GM18498 (cell line): Measurements from ENCODE around the gene ANAPC13.
A peak's percentile ranks its signal among the peaks of the same experiment; 100 is the strongest.

Experiments used
- ATAC-seq: cut with Tn5 transposase; IDR thresholded peaks from one replicate; pipeline ENCODE4 v1.9.1; 2021; ENCODE audit warnings: mild to moderate bottlenecking, moderate library complexity; ENCODE audit not compliant: unreplicated experiment

Gene ANAPC13

GRCh38 chr3:134485718-134486576 is at the start of gene ANAPC13, which contains the start of gene CEP63:
TSS of gene ANAPC13 (minus strand) at chr3:134485985. CDS start at chr3:134482904, 3,081 bp downstream.
TSS of gene CEP63 (plus strand) at chr3:134486057. CDS start at chr3:134495321, 9,264 bp downstream.
- ATAC-seq = peak; percentile 86

- no peak for ATAC-seq
These were observed 49.6 kb upstream of the ANAPC13 start for GRCh38 chr3:134535186-134535970.

GRCh38 chr3:134533493-134533892 is 47.7 kb upstream of the ANAPC13 start:
- no peak for ATAC-seq

GRCh38 chr3:134527538-134528186 is 41.9 kb upstream of the ANAPC13 start:
- ATAC-seq = no peak

GRCh38 chr3:134527037-134527436 is 41.3 kb upstream of the ANAPC13 start:
- no peak for ATAC-seq

- ATAC-seq = no peak
These were observed 40.5 kb upstream of the ANAPC13 start for GRCh38 chr3:134526319-134526718.

GRCh38 chr3:134525293-134525692 is 39.5 kb upstream of the ANAPC13 start:
- ATAC-seq = no peak

GRCh38 chr3:134522541-134522940 is 36.8 kb upstream of the ANAPC13 start:
- ATAC-seq = no peak

GRCh38 chr3:134517791-134518190 is 32.0 kb upstream of the ANAPC13 start:
- ATAC-seq = no peak

GRCh38 chr3:134516905-134517304 is 31.1 kb upstream of the ANAPC13 start:
- ATAC-seq = no peak

- ATAC-seq = no peak
These were observed 25.7 kb upstream of the ANAPC13 start for GRCh38 chr3:134511500-134511899.

GRCh38 chr3:134505485-134505884 is 19.7 kb upstream of the ANAPC13 start:
- ATAC-seq = no peak

GRCh38 chr3:134504132-134504531 is 18.3 kb upstream of the ANAPC13 start:
- ATAC-seq = no peak

- ATAC-seq = no peak
These were observed 17.5 kb upstream of the ANAPC13 start for GRCh38 chr3:134503266-134503665.

GRCh38 chr3:134496471-134497071 is 10.8 kb upstream of the ANAPC13 start:
- ATAC-seq = no peak

- no peak for ATAC-seq
These were observed 10.2 kb upstream of the ANAPC13 start for GRCh38 chr3:134495980-134496379.

GRCh38 chr3:134494495-134494894 is 8.7 kb upstream of the ANAPC13 start:
- no peak for ATAC-seq

GRCh38 chr3:134487406-134487805 is 1.6 kb upstream of the ANAPC13 start:
- no peak for ATAC-seq

- ATAC-seq = peak; percentile 14
These were observed 824 bp upstream of the ANAPC13 start for GRCh38 chr3:134486577-134487041.

- ATAC-seq = peak; percentile 5
These were observed 589 bp downstream of the ANAPC13 start for GRCh38 chr3:134485075-134485717.
